Measurements from ENCODE around the gene GRHL1. TPM values are rescaled to one million over a fixed set of nuclear protein-coding genes. Genes with fewer than 3 reads are reported as not detected.

The GRHL1 gene
- polyA plus RNA-seq, 1 donor: 3.0 TPM

DNA sequence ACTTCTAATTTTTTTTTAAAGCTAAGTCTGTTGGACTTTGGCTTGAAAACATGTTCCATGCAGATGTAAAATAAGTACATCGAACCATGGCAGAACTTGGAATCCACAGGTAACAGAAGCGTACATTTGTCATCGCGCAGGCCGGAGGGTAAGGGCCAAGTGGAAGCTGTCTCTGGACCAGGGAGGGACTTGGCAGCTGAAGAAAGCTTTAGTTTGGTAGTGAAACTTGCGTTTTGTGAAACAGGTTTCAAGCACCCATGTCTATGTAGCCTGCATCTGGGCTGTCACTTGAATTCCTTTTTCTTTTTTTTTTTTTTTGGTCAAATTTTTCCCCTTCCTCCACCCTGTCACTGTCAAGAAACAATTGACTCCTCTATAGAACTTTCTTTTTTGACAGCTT lies 20.4 kb downstream of the GRHL1 start:
- Histone ChIP-seq H3K4me3 (ENCODE audit: low read length) (no peak overlapping the region), H3K27me3 (ENCODE audit: control insufficient read depth, insufficient read depth, low read length) (no peaks in the 10 kb centered on the region), H3K4me1 (ENCODE audit: control insufficient read depth, insufficient read depth, low read length) (no peaks in the 10 kb centered on the region), H3K9me3 (ENCODE audit: control insufficient read depth, low read depth, low read length) (no peaks in the 10 kb centered on the region), H3K36me3 (ENCODE audit: control insufficient read depth, insufficient read depth, low read length) (no peaks in the 10 kb centered on the region), H3K27ac (ENCODE audit: low read length) (no peak overlapping the region)
- no CpG with 5 or more reads among the region's 6 CpGs for WGBS (ENCODE audit: insufficient coverage, low lambda C conversion rate)
- DNase-seq: no peak

DNA sequence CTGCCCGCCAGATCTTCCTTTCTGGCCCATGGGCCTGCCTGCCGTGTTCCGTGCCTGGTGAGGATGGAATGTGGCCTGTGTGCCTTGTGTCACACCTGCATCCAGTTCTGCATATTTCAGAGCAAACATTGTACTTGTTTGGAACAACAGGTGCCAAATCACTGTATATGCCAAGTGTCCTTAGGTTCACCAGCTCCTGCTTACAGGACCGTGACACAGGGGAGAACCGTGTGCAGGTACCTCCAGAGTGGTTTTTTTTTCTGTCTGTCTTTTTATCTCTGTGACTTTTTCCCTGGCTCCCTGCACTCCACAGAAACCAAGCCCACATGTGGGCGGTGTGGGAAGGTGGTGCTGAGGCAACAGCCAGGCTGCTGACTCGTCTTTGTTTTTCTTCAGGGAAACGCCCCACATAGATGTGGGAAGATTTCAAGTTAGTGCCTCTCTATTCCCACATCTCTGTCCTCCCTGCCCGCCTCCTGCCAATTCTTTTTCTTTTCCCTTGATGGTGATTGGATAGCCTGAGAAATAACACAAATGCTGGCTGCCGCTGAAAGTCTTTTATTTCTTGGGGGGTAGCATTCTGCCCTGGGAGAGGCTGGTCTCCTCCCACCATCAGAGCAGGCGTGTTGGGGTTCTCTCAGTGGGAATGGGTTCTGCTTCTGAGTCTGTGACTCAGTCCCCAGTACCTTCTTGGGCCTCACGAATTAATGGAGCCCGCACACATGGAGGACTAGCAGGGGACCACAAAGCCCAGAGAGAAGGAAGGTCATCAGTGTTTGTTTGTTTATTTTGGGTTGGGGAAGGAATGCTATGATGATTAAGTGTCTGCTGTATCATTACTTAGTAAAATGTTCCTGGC lies 21.4 kb downstream of the GRHL1 start:
- H3K27ac ChIP-seq (ENCODE audit: low read length): no peak overlapping the region
- H3K4me1 ChIP-seq (ENCODE audit: control insufficient read depth, insufficient read depth, low read length): no peaks in the 10 kb centered on the region
- no peaks in the 10 kb centered on the region for H3K36me3 ChIP-seq (ENCODE audit: control insufficient read depth, insufficient read depth, low read length)
- WGBS (ENCODE audit: insufficient coverage, low lambda C conversion rate): 67% methylated on average over 3 of the region's 13 CpGs
- H3K27me3 ChIP-seq (ENCODE audit: control insufficient read depth, insufficient read depth, low read length): no peaks in the 10 kb centered on the region
- DNase-seq: no peak
- H3K9me3 ChIP-seq (ENCODE audit: control insufficient read depth, low read depth, low read length): no peaks in the 10 kb centered on the region
- no peak overlapping the region for H3K4me3 ChIP-seq (ENCODE audit: low read length)

DNA sequence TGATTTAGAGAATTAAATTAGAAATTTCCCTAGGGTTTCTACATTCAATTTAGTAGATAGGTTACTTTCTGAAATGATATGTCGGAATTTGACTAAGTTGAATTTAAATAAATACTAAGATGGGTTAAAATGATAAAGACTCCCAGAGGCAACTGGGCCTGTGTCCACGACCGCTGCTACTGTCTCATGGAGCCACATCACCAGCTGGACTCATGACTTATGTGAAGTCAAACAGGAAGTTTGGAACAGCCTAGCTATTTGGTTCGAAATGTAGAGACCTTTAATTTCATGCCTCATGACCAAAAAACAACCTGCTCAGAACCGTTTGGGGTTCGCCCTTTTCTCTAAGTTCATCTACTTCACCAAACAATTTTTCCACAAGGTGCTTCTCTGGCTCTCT lies 22.2 kb downstream of the GRHL1 start:
- no peak overlapping the region for H3K27ac ChIP-seq (ENCODE audit: low read length)
- WGBS (ENCODE audit: insufficient coverage, low lambda C conversion rate): 75% methylated on average over 2 of the region's 6 CpGs
- H3K9me3 ChIP-seq (ENCODE audit: control insufficient read depth, low read depth, low read length): no peaks in the 10 kb centered on the region
- H3K4me1 ChIP-seq (ENCODE audit: control insufficient read depth, insufficient read depth, low read length): no peaks in the 10 kb centered on the region
- H3K27me3 ChIP-seq (ENCODE audit: control insufficient read depth, insufficient read depth, low read length): no peaks in the 10 kb centered on the region
- H3K36me3 ChIP-seq (ENCODE audit: control insufficient read depth, insufficient read depth, low read length): no peaks in the 10 kb centered on the region
- no peak overlapping the region for H3K4me3 ChIP-seq (ENCODE audit: low read length)
- no peak for DNase-seq

DNA sequence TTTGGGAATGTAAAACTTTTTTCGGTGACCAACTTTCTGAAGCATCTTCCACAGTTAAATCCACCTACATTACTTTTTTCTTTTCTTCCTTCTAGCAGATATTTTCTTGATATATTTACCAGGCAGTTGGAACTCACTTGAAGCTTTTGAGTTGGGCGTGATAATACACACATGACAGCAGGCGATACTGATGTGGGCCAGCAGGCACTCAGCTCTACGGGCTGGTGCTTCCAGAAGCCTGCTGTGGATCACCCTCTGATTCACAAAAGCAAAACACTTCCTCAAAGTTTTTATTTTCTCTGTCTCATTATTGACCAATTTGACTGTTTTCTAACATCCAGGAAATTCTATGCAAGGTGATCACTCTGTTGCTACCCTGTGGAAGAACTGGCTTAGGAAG lies 22.9 kb downstream of the GRHL1 start:
- no peaks in the 10 kb centered on the region for H3K27me3 ChIP-seq (ENCODE audit: control insufficient read depth, insufficient read depth, low read length)
- H3K9me3 ChIP-seq (ENCODE audit: control insufficient read depth, low read depth, low read length): no peaks in the 10 kb centered on the region
- no peaks in the 10 kb centered on the region for H3K4me1 ChIP-seq (ENCODE audit: control insufficient read depth, insufficient read depth, low read length)
- no peak for DNase-seq
- 100% methylated on average over 2 of the region's 4 CpGs for WGBS (ENCODE audit: insufficient coverage, low lambda C conversion rate)
- no peak overlapping the region for H3K27ac ChIP-seq (ENCODE audit: low read length)
- no peak overlapping the region for H3K4me3 ChIP-seq (ENCODE audit: low read length)
- H3K36me3 ChIP-seq (ENCODE audit: control insufficient read depth, insufficient read depth, low read length): no peaks in the 10 kb centered on the region

DNA sequence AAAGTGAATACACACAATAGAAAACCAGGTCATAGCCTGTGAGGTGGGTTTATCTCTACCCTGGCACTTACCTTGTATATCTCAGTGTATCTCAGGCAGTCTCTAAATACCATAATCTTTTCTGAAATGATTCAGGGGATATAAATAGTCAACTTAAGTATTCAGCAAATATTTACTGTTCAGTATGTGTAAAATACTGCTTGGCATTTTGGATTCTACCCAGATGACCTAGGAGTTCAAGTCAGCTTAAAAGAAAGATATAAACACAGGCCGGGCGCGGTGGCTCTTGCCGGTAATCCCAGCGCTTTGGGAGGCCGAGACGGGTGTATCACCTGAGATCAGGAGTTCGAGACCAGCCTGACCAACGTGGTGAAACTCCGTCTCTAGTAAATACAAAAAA lies 23.8 kb downstream of the GRHL1 start:
- H3K4me3 ChIP-seq (ENCODE audit: low read length): no peak overlapping the region
- no peak for DNase-seq
- H3K9me3 ChIP-seq (ENCODE audit: control insufficient read depth, low read depth, low read length): no peaks in the 10 kb centered on the region
- no CpG with 5 or more reads among the region's 10 CpGs for WGBS (ENCODE audit: insufficient coverage, low lambda C conversion rate)
- no peaks in the 10 kb centered on the region for H3K36me3 ChIP-seq (ENCODE audit: control insufficient read depth, insufficient read depth, low read length)
- no peaks in the 10 kb centered on the region for H3K4me1 ChIP-seq (ENCODE audit: control insufficient read depth, insufficient read depth, low read length)
- no peak overlapping the region for H3K27ac ChIP-seq (ENCODE audit: low read length)
- no peaks in the 10 kb centered on the region for H3K27me3 ChIP-seq (ENCODE audit: control insufficient read depth, insufficient read depth, low read length)

DNA sequence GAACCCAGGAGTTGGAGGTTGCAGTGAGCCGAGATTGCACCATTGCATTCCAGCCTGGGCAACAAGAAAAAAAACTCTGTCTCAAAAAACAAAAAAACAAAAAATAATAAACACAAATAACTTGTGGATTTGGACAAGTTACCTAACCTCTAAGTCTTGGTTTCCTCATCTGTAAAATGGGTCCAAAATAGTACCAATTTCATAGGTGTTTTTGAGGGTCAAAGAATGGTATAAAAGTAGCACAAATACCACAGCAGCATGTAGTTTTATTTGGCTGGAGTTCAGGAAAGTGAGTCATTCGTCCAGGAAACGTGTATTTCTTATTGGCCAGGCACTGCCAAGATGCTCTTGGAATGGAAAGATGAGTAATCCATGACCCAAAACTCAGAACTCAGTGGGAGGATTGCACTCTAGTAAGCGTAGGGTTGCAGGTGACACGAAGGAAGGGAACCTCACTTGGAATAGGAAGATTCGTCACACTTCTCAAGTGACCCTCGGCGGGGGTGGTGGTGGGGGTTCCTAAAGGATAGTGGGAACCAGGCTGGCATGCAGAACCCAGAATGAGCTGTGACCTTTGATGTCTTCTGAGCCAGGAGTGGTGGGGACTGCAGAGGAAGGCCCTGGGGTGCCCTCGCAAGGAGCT lies 24.4 kb downstream of the GRHL1 start:
- Histone ChIP-seq H3K36me3 (ENCODE audit: control insufficient read depth, insufficient read depth, low read length) (no peaks in the 10 kb centered on the region), H3K27me3 (ENCODE audit: control insufficient read depth, insufficient read depth, low read length) (no peaks in the 10 kb centered on the region), H3K4me1 (ENCODE audit: control insufficient read depth, insufficient read depth, low read length) (no peaks in the 10 kb centered on the region), H3K27ac (ENCODE audit: low read length) (no peak overlapping the region), H3K9me3 (ENCODE audit: control insufficient read depth, low read depth, low read length) (no peaks in the 10 kb centered on the region), H3K4me3 (ENCODE audit: low read length) (no peak overlapping the region)
- no peak for DNase-seq
- 100% methylated on average over 1 of the region's 9 CpGs for WGBS (ENCODE audit: insufficient coverage, low lambda C conversion rate)

DNA sequence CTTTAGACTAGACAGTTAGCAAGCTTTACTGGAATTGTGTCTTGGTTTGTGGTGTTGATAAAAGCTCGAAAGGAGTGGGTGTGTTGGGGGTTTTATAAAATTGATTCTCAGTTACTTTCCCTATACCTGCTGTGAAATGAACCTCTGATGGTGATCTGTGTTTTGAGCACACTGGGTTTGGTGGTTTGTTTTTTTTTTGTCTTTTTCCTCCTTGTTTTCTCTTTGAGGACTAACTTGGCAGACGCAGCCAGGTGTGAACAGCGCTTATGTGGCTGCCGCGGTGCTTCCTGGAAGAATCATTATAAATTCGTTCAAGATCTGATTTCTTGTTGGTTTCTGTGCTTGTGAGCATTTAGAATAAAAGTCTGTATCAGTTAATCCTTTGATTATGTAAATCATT lies 28.5 kb downstream of the GRHL1 start:
- H3K4me1 ChIP-seq (ENCODE audit: control insufficient read depth, insufficient read depth, low read length): peaks cover 3% of the 10 kb centered on the region
- WGBS (ENCODE audit: insufficient coverage, low lambda C conversion rate): 94% methylated on average over 3 of the region's 6 CpGs
- H3K27me3 ChIP-seq (ENCODE audit: control insufficient read depth, insufficient read depth, low read length): no peaks in the 10 kb centered on the region
- DNase-seq: no peak
- no peaks in the 10 kb centered on the region for H3K36me3 ChIP-seq (ENCODE audit: control insufficient read depth, insufficient read depth, low read length)
- no peak overlapping the region for H3K27ac ChIP-seq (ENCODE audit: low read length)
- no peaks in the 10 kb centered on the region for H3K9me3 ChIP-seq (ENCODE audit: control insufficient read depth, low read depth, low read length)
- no peak overlapping the region for H3K4me3 ChIP-seq (ENCODE audit: low read length)

DNA sequence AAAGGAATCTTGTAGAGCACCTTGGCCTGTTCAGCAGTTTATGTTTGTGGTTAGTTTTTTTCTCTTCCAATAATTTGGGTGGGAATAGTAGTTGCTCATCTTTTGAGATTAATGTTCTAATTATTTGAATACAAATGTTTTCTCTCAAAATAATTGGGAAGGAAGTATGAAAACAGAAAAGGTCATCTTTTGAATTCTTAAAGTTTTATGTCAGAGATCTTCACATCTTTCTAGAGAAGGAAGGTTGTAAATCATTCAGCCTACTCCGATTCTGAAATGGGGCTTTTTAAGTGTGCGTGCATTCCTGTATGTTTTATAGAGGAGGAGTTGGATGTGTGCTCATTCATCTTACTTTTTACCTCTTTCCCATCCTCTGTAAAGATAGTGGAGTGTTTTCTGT lies 29.0 kb downstream of the GRHL1 start:
- Histone ChIP-seq H3K27ac (ENCODE audit: low read length) (no peak overlapping the region), H3K4me3 (ENCODE audit: low read length) (no peak overlapping the region), H3K27me3 (ENCODE audit: control insufficient read depth, insufficient read depth, low read length) (no peaks in the 10 kb centered on the region), H3K36me3 (ENCODE audit: control insufficient read depth, insufficient read depth, low read length) (no peaks in the 10 kb centered on the region), H3K9me3 (ENCODE audit: control insufficient read depth, low read depth, low read length) (no peaks in the 10 kb centered on the region), H3K4me1 (ENCODE audit: control insufficient read depth, insufficient read depth, low read length) (peaks cover 3% of the 10 kb centered on the region)
- DNase-seq: no peak
- WGBS (ENCODE audit: insufficient coverage, low lambda C conversion rate): 83% methylated on average over 2 of the region's 2 CpGs

DNA sequence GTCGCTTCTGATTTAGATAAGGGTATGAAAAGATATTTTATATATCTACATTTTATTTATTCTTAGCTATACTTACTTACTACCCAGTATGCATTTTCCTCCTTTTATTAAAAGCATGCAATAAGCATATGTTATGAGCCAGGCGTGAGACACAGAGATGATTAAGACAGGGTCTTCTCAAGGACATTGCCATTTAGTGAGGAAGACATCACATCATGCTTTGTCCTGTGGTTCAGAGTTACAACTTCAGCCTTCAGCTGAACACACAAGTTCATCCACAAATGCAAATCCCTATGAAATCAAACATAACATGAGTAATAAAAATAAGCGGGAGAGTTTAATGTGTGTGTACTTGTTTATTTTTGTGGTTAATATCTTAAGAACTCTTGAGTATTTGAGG lies 30.2 kb downstream of the GRHL1 start:
- no peaks in the 10 kb centered on the region for H3K9me3 ChIP-seq (ENCODE audit: control insufficient read depth, low read depth, low read length)
- no peak overlapping the region for H3K4me3 ChIP-seq (ENCODE audit: low read length)
- no peak for DNase-seq
- no peak overlapping the region for H3K27ac ChIP-seq (ENCODE audit: low read length)
- H3K4me1 ChIP-seq (ENCODE audit: control insufficient read depth, insufficient read depth, low read length): peaks cover 3% of the 10 kb centered on the region
- no peaks in the 10 kb centered on the region for H3K36me3 ChIP-seq (ENCODE audit: control insufficient read depth, insufficient read depth, low read length)
- 100% methylated on average over 2 of the region's 3 CpGs for WGBS (ENCODE audit: insufficient coverage, low lambda C conversion rate)
- H3K27me3 ChIP-seq (ENCODE audit: control insufficient read depth, insufficient read depth, low read length): no peaks in the 10 kb centered on the region

DNA sequence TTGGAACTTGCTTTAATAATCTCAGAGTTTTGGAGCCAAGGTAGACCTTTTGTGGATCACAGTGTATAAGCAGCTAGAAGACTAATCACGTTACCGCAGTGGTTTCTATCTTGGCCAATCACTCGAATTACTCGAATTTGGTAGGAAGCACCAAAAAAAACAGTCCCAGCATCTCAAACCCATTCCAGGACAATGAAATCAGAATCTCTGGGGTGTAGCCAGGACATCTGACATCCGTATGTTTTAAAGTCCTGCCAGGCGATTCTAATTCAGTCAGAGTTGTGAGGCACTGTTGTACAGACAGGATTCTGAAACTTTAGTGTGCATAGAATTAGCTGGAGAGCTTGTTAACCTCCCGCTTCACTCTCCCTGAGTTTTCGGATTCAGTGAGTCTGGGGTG lies 30.8 kb downstream of the GRHL1 start:
- no peak for DNase-seq
- H3K4me1 ChIP-seq (ENCODE audit: control insufficient read depth, insufficient read depth, low read length): peaks cover 3% of the 10 kb centered on the region
- WGBS (ENCODE audit: insufficient coverage, low lambda C conversion rate): 72% methylated on average over 2 of the region's 8 CpGs
- no peak overlapping the region for H3K27ac ChIP-seq (ENCODE audit: low read length)
- H3K4me3 ChIP-seq (ENCODE audit: low read length): no peak overlapping the region
- no peaks in the 10 kb centered on the region for H3K36me3 ChIP-seq (ENCODE audit: control insufficient read depth, insufficient read depth, low read length)
- H3K27me3 ChIP-seq (ENCODE audit: control insufficient read depth, insufficient read depth, low read length): no peaks in the 10 kb centered on the region
- no peaks in the 10 kb centered on the region for H3K9me3 ChIP-seq (ENCODE audit: control insufficient read depth, low read depth, low read length)

DNA sequence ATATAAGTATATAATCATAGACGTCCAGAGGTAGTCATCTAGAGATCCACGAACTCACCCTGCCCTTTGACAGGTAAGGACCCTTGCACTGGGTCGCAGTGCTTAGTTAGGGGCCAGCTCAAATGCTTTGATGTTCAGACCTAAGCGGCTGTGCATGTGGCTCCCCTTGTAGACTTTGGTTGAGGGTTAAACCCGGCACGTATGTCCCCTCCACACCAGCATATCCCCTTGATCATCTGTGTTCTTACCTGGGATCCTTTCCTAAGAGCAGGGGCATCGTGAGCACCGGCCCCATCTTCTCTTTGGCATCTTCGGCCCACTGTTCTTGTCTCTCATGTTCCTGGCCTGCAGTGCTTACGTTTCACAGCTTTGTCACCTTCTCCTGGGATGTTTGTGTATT lies 31.4 kb downstream of the GRHL1 start:
- WGBS (ENCODE audit: insufficient coverage, low lambda C conversion rate): no CpG with 5 or more reads among the region's 10 CpGs
- no peak for DNase-seq
- Histone ChIP-seq H3K27me3 (ENCODE audit: control insufficient read depth, insufficient read depth, low read length) (no peaks in the 10 kb centered on the region), H3K4me1 (ENCODE audit: control insufficient read depth, insufficient read depth, low read length) (peaks cover 3% of the 10 kb centered on the region), H3K9me3 (ENCODE audit: control insufficient read depth, low read depth, low read length) (no peaks in the 10 kb centered on the region), H3K4me3 (ENCODE audit: low read length) (no peak overlapping the region), H3K27ac (ENCODE audit: low read length) (no peak overlapping the region), H3K36me3 (ENCODE audit: control insufficient read depth, insufficient read depth, low read length) (no peaks in the 10 kb centered on the region)
